Measurements from ENCODE around the gene ARHGAP24. TPM values are rescaled to one million over a fixed set of nuclear protein-coding genes. Genes with fewer than 3 reads are reported as not detected.

ARHGAP24 gene
- polyA plus RNA-seq, 1 of the 3 experiments (the other 2 are of a cell fraction) = 1.4 TPM

GRCh38 chr4:85637778-85638177 is 162.8 kb downstream of the ARHGAP24 start:
- Histone ChIP-seq H3K27me3 (ENCODE audit: insufficient read depth) (no peaks in the 10 kb centered on the region), H3K27ac (ENCODE audit: low read depth in 2 of 2, low read length in 1 of 2) (no peak overlapping the region), H3K9me2 (no peaks in the 10 kb centered on the region), H3K9me3 (no peaks in the 10 kb centered on the region), H3F3A (replicated peaks; ENCODE audit: insufficient read depth) (no peaks in the 10 kb centered on the region), H3K4me2 (no peak overlapping the region), H2AFZ (ENCODE audit: low read depth) (no peak overlapping the region), H3K4me1 (ENCODE audit: control insufficient read depth in 1 of 2, insufficient read depth in 2 of 2, low read depth in 1 of 2, low read length in 1 of 2) (no peaks in the 10 kb centered on the region; a peak in 1 of 4 replicates), H3K79me2 (ENCODE audit: insufficient read depth) (no peaks in the 10 kb centered on the region), H4K20me1 (ENCODE audit: insufficient read depth) (no peaks in the 10 kb centered on the region), H3K4me3 (ENCODE audit: low read depth in 2 of 2, low read length in 1 of 2) (no peak overlapping the region), H3K9ac (no peak overlapping the region), H3K36me3 (replicated peaks in 1 of 2; ENCODE audit: control insufficient read depth in 1 of 2, insufficient read depth in 2 of 2, low read length in 1 of 2) (no peaks in the 10 kb centered on the region)
- CTCF ChIA-PET = no interaction called here
- POLR2A ChIA-PET = no interaction called here
- 46% methylated on average over 2 of the region's 2 CpGs for WGBS (ENCODE audit: low lambda C conversion rate)
- no peak for DNase-seq
- no peak for TF ChIP-seq FOXJ3 (CRISPR knock-in tag; IDR thresholded peaks at IDR 0.05)

GRCh38 chr4:85639946-85640345 is 165.0 kb downstream of the ARHGAP24 start:
- no peak for DNase-seq
- Histone ChIP-seq H3K79me2 (ENCODE audit: insufficient read depth) (no peaks in the 10 kb centered on the region), H3F3A (replicated peaks; ENCODE audit: insufficient read depth) (no peaks in the 10 kb centered on the region), H3K4me3 (ENCODE audit: low read depth in 2 of 2, low read length in 1 of 2) (no peak overlapping the region), H3K36me3 (replicated peaks in 1 of 2; ENCODE audit: control insufficient read depth in 1 of 2, insufficient read depth in 2 of 2, low read length in 1 of 2) (no peaks in the 10 kb centered on the region), H2AFZ (ENCODE audit: low read depth) (no peak overlapping the region), H4K20me1 (ENCODE audit: insufficient read depth) (no peaks in the 10 kb centered on the region), H3K27ac (ENCODE audit: low read depth in 2 of 2, low read length in 1 of 2) (no peak overlapping the region), H3K9me3 (no peaks in the 10 kb centered on the region), H3K27me3 (ENCODE audit: insufficient read depth) (no peaks in the 10 kb centered on the region), H3K4me1 (ENCODE audit: control insufficient read depth in 1 of 2, insufficient read depth in 2 of 2, low read depth in 1 of 2, low read length in 1 of 2) (no peaks in the 10 kb centered on the region; a peak in 1 of 4 replicates), H3K9ac (no peak overlapping the region), H3K4me2 (no peak overlapping the region), H3K9me2 (no peaks in the 10 kb centered on the region)
- TF ChIP-seq USF1 (IDR thresholded peaks at IDR 0.05; ENCODE audit: borderline replicate concordance, low read depth) (no peak), JUND (IDR thresholded peaks at IDR 0.05) (no peak), REST (IDR thresholded peaks at IDR 0.05; ENCODE audit: low read depth, low read length) (no peak), FOXM1 (IDR thresholded peaks at IDR 0.05; ENCODE audit: low read depth) (no peak), EP300 (IDR thresholded peaks at IDR 0.05; ENCODE audit: borderline replicate concordance in 1 of 2, low read depth in 1 of 2, low read length in 1 of 2) (no peak), RAD21 (IDR thresholded peaks at IDR 0.05; ENCODE audit: low read length) (no peak), MXI1 (IDR thresholded peaks at IDR 0.05; ENCODE audit: low read depth, low read length) (no peak), YY1 (IDR thresholded peaks at IDR 0.05; ENCODE audit: low read depth) (no peak), GATA2 (CRISPR knock-in tag; IDR thresholded peaks at IDR 0.05) (no peak), GABPA (IDR thresholded peaks at IDR 0.05; ENCODE audit: low read depth) (no peak), MAX (IDR thresholded peaks at IDR 0.05; ENCODE audit: low read depth) (no peak), ZBTB33 (IDR thresholded peaks at IDR 0.05; ENCODE audit: borderline replicate concordance, low read depth) (no peak)
- ChIA-PET CTCF (interaction anchor here (0.8 kb wide), 1 partner anchor 8 kb away, joined by 3 read pairs; no protein-coding TSS in a partner anchor), POLR2A (no interaction called here)
- WGBS (ENCODE audit: low lambda C conversion rate) = 46% methylated on average over 4 of the region's 4 CpGs

All from SK-N-SH (cell line).